AG10803 (cell line): ENCODE results near the gene RAD51B.

Source experiments
- DNase-seq: peaks from one replicate; pipeline ENCODE4 v3.0.0; 2010; ENCODE audit warnings: low read depth
- H3K4me3 ChIP-seq: 2 replicates; pipeline ENCODE4 v1.5.1; 2011; ENCODE audit warnings: mild to moderate bottlenecking, low read length, control low read depth
- CTCF ChIP-seq: conservative IDR thresholded peaks from 2 replicates; pipeline ENCODE4 v1.5.1; 2011; ENCODE audit warnings: mild to moderate bottlenecking, low read length, control low read depth, inconsistent platforms

Gene RAD51B

DNA sequence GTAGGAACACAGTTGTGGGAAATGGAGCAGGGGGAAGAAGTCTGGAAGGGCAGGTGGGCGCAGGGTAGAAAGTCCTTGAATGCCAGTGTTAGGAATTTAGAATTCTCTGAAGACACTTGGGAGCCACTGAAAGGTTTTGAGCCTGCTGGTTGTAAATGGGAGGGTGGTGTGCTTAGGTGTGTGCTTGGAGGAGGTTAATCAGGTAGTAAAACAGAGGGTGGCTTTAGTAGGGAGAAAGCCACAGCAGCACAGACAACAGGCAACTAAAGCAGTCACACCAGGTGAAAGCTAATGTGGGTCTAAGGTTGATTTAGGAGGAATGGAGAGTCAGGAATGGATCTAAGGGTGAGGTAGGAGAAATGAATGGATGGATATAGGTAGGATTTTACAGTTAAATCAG, 588.2 kb downstream of the RAD51B start:
- no peak overlapping the region for H3K4me3 ChIP-seq
- no peak for DNase-seq
- TF ChIP-seq CTCF = no peak

GRCh38 chr14:68408680-68409079, 589.1 kb downstream of the RAD51B start:
- TF ChIP-seq CTCF = peak; percentile 25; the same call in 1 of the 2 replicates
- no peak overlapping the region for H3K4me3 ChIP-seq
- no peak for DNase-seq

DNA sequence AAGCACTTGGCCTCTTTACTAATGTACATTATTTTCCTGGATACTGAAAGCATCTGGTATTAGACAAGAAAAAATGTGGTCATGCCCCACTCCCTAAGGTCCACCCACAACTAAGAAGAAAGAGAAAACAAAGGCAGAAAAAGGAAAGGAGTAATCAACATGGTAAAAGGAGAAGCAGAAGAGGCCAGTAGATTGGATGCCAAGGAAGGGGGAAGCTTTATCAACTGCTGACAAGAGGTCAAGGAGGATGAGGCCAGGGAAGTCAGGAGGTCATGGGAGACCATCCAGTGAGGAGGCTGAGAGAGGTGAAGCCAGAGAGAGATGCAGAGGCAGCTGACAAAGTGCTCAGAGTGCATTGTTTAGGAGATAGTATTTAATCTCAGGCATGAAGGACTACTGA, 589.8 kb downstream of the RAD51B start:
- H3K4me3 ChIP-seq = no peak overlapping the region
- peak; percentile 50 for DNase-seq
- no peak for TF ChIP-seq CTCF

- DNase-seq = no peak
- H3K4me3 ChIP-seq = no peak overlapping the region
- no peak for TF ChIP-seq CTCF
Observed at GRCh38 chr14:68412505-68413465, 593.2 kb downstream of the RAD51B start.

- TF ChIP-seq CTCF = no peak
- no peak overlapping the region for H3K4me3 ChIP-seq
Observed at GRCh38 chr14:68413509-68413908, 593.9 kb downstream of the RAD51B start.

DNA sequence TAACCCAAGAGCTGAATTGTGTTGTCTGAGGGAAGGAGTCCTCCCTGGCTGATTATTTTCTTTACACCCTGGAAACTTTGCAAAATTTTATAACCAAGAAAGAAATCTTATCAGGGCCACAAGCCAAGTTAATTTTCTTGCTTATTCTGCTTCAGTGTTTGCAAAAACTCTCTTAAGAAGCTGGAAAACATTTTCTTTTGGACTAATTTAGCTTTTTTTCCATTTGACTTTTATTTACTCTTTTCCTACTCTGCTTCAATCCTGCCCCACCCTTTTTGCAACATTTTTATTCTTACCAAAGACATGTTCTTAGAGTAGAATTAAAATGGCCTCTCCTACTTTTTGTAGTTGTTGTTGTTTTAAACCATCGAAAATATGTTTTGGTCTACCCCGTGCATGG, 594.5 kb downstream of the RAD51B start:
- no peak overlapping the region for H3K4me3 ChIP-seq
- DNase-seq = no peak
- no peak for TF ChIP-seq CTCF

More at GRCh38 chr14:68413509-68413908, 593.9 kb downstream of the RAD51B start:
- no peak for DNase-seq

GRCh38 chr14:68416171-68416570, 596.6 kb downstream of the RAD51B start:
- TF ChIP-seq CTCF = no peak
- H3K4me3 ChIP-seq = no peak overlapping the region
- DNase-seq = no peak
